NCI-H1092 (cell line): ENCODE measurements around the gene VASH1.

Experiments
- DNase-seq: peaks from one replicate; lab custom pipeline; 2025; lab: John Stamatoyannopoulos, UW

The VASH1 gene

GRCh38 chr14:76742966-76743365 lies 18.3 kb upstream of the VASH1 start:
- no peak for DNase-seq

DNA sequence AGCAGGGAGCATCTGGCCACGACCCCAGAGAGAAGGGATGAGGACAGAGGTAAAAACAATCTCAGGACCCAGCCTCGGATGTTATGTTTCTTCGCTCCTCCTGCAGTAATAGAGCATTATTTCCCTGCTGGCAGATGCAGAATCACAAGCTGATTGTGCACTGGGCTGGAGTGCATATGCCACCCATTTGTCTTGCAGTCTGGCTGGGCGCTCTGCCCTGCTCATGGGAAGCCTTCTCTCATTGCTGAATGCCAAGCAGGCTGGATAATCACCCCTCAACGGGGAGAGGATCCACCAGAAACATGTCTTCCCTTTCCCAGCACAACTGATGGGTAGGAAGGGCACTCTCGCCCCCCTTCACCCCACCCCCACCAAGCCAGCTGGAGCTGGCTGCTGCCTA lies 8.5 kb upstream of the VASH1 start:
- DNase-seq = no peak

GRCh38 chr14:76753541-76754198 lies 7.6 kb upstream of the VASH1 start:
- DNase-seq = no peak

GRCh38 chr14:76754586-76754985 lies 6.7 kb upstream of the VASH1 start:
- DNase-seq = no peak

DNA sequence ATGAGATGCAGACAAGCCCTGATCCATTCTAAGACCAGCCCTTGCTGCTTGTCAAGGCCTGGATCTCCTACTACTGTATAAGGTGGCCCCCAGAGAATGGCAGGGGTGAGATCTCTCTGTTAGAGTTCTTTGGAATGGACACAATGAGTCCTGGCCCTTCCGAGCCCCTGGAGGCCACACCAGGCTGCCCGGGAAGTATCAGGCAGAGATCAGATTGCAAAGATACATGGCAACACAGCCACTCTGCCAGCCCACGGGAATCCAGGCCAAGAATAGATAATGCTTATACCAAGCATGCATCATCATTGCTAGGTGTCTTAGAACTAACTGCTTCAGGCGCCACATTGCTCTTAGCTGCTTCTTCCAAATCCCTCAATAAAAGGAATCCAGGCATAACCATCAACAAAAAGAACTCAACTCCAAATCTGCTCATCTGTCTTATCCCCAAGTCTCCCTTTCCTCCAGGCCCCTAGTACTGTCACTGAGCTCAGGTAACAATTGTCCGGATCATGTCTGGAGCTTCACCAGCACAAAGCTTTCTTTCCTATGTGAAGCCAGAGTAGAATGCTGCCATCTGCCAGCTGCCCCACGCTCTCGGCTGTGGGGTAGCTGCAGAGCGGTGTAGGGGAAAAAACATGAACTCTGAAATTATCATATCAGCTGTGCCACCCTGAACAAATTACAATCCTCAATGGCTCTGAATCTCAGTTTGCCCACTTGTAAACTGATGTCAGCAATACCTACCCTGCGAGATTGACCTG lies 5.5 kb upstream of the VASH1 start:
- DNase-seq = no peak

DNA sequence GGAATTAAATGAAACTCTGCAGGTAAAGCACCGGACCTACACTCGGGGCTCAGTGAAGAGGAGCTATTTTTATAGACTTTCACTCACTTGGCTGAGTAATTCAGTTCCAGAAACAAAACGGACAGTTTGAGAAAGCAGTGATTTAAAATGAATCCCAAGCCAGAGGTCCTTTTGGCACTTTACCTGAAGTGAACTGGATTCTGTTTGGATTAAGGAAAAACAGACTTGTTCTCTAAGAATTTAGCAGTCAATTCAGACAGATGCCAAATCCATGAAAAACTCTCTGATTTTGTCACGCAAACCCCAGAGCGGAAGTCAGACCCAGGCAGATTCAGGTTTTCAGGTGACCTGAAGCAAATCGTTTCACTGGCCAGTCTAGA lies 4.9 kb upstream of the VASH1 start:
- no peak for DNase-seq

DNA sequence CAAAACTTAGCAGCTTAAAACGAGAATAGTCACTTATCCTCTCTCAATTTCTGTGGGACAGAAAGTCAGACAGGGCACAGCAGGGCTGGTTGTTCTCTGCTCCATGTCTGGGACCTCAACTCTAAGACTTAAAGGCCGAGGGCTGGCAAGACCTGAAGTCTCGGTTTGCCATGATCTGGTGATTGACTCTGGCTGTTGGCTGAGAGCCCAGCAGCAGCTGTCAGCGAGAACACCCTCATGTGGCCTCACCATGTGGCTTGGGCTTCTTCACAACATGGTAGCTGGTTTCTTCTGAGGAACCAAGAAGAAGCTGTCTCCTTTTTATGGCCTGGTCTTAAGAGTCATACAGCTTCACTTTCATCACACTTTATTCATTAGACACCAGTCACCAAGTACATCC lies 1.7 kb upstream of the VASH1 start:
- no peak for DNase-seq

- DNase-seq = no peak
These were observed 735 bp upstream of the VASH1 start for GRCh38 chr14:76760331-76761135.

- DNase-seq = no peak
These were observed 717 bp downstream of the VASH1 start for GRCh38 chr14:76761960-76762410.

DNA sequence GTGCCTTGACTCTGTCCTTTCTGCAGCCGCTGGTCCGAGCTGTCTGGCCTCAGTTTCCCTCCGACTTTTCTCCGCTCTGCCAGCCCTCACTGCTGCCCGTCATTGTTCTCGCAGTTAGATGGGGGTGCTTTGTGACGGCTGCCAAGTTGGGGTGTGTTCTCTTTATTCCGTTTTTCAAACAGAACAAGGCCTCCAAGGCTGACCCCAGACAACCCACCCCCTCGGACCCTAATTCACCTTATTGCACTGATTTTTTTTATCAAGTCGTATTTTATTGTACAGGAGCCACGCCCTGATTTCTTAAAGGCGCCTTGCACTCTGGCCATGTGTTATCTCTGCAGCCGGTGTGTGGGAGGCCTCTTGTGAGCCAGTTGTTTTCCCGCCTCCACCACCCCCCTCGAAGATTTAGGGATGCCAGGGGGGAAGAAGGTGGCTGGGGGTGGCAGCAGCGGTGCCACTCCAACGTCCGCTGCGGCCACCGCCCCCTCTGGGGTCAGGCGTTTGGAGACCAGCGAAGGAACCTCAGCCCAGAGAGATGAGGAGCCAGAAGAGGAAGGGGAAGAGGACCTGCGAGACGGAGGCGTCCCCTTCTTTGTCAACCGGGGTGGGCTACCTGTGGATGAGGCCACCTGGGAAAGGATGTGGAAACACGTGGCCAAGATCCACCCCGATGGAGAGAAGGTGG lies 1.3 kb downstream of the VASH1 start:
- no peak for DNase-seq

DNA sequence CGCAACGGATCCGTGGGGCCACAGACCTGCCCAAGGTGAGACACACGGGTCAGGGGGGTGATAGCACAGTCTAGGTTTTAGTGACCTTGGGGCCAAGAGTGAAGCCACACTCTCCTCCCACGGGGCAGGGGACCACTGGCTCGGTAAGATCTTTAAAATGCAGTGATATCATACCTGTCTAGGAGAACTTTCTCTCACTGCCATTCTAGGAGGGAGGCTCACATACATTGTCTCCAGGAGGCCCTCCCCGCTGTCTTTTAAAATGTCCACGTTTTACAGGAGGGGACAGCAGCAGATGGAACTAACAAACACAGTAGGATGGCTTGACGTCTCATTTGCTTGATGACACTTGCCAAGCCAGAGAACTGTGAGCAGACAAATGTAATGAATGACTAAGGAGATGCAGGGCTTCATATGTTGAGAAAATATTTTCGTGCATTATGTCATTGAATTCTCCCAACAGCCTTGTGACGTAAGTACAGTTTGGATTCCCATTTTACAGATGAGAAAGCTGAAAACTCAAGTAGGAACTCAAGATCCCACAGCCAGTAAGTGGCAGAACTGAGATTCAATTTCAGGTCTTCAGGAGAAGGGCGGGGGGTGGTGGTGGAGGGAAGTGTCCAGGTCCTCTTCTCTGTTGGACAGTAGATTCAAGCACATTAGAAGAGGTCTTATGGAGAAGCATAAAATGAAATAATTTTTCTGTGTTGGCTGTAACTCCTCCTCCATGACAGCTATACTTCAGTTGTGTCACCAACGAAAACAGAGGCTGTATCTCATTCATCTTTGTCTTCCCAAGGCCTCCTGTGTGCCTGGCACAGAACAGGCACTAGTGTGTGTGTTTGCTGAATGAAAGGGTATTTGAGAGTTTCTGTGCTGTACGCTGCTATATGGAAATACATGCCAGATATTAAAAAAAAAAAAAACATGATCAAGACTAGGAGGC lies 2.1 kb downstream of the VASH1 start:
- no peak for DNase-seq

DNA sequence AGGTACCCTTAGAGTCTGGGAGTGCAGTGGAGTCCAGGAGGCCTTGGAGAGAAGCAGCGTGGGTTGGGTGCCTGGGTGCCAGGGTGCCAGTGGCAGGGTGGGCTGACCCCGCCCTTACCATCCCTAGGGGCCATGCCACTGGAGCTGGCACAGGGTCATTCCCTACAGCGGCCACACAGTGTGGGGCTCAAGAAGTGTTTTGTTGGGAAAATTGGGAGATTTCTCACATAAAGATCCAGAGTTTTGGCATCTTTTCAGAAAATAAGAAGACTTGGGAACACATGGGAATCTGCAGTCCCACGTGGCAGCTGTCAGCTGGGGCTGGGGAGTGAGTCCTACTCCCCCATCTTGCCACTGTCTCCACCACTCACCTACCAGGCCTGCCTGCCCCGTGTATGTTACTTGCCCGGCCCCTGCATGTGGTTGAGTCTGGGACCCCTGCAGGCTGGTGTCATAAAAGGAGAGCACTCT lies 4.2 kb downstream of the VASH1 start:
- DNase-seq = no peak

- no peak for DNase-seq
These were observed 6.7 kb downstream of the VASH1 start for GRCh38 chr14:76767681-76768656.

- DNase-seq = no peak
These were observed 7.6 kb downstream of the VASH1 start for GRCh38 chr14:76768671-76769500.

GRCh38 chr14:76769636-76770292 lies 8.5 kb downstream of the VASH1 start:
- DNase-seq = no peak

GRCh38 chr14:76770521-76771436 lies 9.5 kb downstream of the VASH1 start:
- no peak for DNase-seq

- DNase-seq = no peak
These were observed 10.2 kb downstream of the VASH1 start for GRCh38 chr14:76771437-76771980.
